WTC11 (cell line): Measurements from ENCODE around the gene PRKAR1B. TPM values are rescaled to one million over a fixed set of nuclear protein-coding genes. Genes with fewer than 3 reads are reported as not detected.

Experiments used
- ATAC-seq: fragments of 200-7000 bp; cut with Tn5 transposase; 2 replicates; pipeline ENCODE4 v1.10.0; 2021; ENCODE audit warnings: mild to moderate bottlenecking, moderate library complexity
- CTCF ChIA-PET: fragments of 300-600 bp; sonication (Branson Sonifier 250); formaldehyde crosslinking; loops from one replicate; lab custom pipeline; 2021; ENCODE audit warnings: antibody characterized with exemption; lab: Charles Lee
- POLR2A ChIA-PET: fragments of 350-600 bp; sonication (Branson Sonifier 250); formaldehyde crosslinking; loops from one replicate; lab custom pipeline; 2021; ENCODE audit warnings: antibody characterized with exemption; lab: Charles Lee
- DNase-seq: peaks from one replicate; pipeline ENCODE4 v3.0.0; 2021; ENCODE audit warnings: low spot score
- H3K27ac Mint-ChIP-seq: 2 replicates; pipeline ENCODE4 v1.8.0; 2021; ENCODE audit warnings: mixed read lengths
- H3K27me3 Mint-ChIP-seq: 2 replicates; pipeline ENCODE4 v1.8.0; 2021; ENCODE audit warnings: low read depth, mild to moderate bottlenecking, moderate library complexity, mixed read lengths
- H3K36me3 Mint-ChIP-seq: 2 replicates; pipeline ENCODE4 v1.8.0; 2021; ENCODE audit warnings: mixed read lengths
- H3K4me1 Mint-ChIP-seq: 2 replicates; pipeline ENCODE4 v1.8.0; 2022; ENCODE audit warnings: mixed read lengths
- H3K4me3 Mint-ChIP-seq: 2 replicates; pipeline ENCODE4 v1.8.0; 2021; ENCODE audit warnings: mild to moderate bottlenecking, moderate library complexity, mixed read lengths
- H3K9me3 Mint-ChIP-seq: 2 replicates; pipeline ENCODE4 v1.8.0; 2021; ENCODE audit warnings: mixed read lengths
- ARID4B ChIP-seq: sonication (generic); formaldehyde crosslinking; IDR thresholded peaks from 2 replicates; pipeline ENCODE4 v1.8.0; 2023; ENCODE audit warnings: missing genetic modification reagents, mild to moderate bottlenecking, borderline replicate concordance
- ATF2 ChIP-seq: sonication (generic); formaldehyde crosslinking; IDR thresholded peaks from 2 replicates; pipeline ENCODE4 v1.8.1; 2022; ENCODE audit warnings: low read depth, missing genetic modification reagents, borderline replicate concordance
- CREB1 ChIP-seq: sonication (generic); formaldehyde crosslinking; IDR thresholded peaks from 2 replicates; pipeline ENCODE4 v1.8.0; 2023; ENCODE audit warnings: mild to moderate bottlenecking, missing genetic modification reagents
- E2F5 ChIP-seq: sonication (generic); formaldehyde crosslinking; IDR thresholded peaks from 2 replicates; pipeline ENCODE4 v1.8.1; 2022; ENCODE audit warnings: mild to moderate bottlenecking, moderate library complexity, missing genetic modification reagents
- ELF4 ChIP-seq: sonication (generic); formaldehyde crosslinking; IDR thresholded peaks from 2 replicates; pipeline ENCODE4 v1.8.1; 2022; ENCODE audit warnings: low read depth, mild to moderate bottlenecking, moderate library complexity, missing genetic modification reagents
- FOXP4 ChIP-seq: sonication (generic); formaldehyde crosslinking; IDR thresholded peaks from 2 replicates; pipeline ENCODE4 v1.8.0; 2022; ENCODE audit warnings: mild to moderate bottlenecking, missing genetic modification reagents
- IRF2 ChIP-seq: sonication (generic); formaldehyde crosslinking; IDR thresholded peaks from 2 replicates; pipeline ENCODE4 v1.8.0; 2022; ENCODE audit warnings: low read depth, missing genetic modification reagents, borderline replicate concordance
- NR1H2 ChIP-seq: sonication (generic); formaldehyde crosslinking; IDR thresholded peaks from 2 replicates; pipeline ENCODE4 v1.9.0; 2021; ENCODE audit warnings: mild to moderate bottlenecking, moderate library complexity, missing genetic modification reagents
- NR3C1 ChIP-seq: sonication (generic); formaldehyde crosslinking; conservative IDR thresholded peaks from 2 replicates; pipeline ENCODE4 v1.8.1; 2023; ENCODE audit warnings: low read depth, mild to moderate bottlenecking, missing genetic modification reagents
- SMAD4 ChIP-seq: sonication (generic); formaldehyde crosslinking; IDR thresholded peaks from 2 replicates; pipeline ENCODE4 v1.8.0; 2022; ENCODE audit warnings: mild to moderate bottlenecking, missing genetic modification reagents
- TCF7 ChIP-seq: sonication (generic); formaldehyde crosslinking; IDR thresholded peaks from 2 replicates; pipeline ENCODE4 v1.8.0; 2022; ENCODE audit warnings: mild to moderate bottlenecking, low read depth, missing genetic modification reagents, moderate library complexity
- USF2 ChIP-seq: sonication (generic); formaldehyde crosslinking; IDR thresholded peaks from 2 replicates; pipeline ENCODE4 v1.8.1; 2023; ENCODE audit warnings: mild to moderate bottlenecking, missing genetic modification reagents, moderate library complexity
- ZNF263 ChIP-seq: sonication (generic); formaldehyde crosslinking; IDR thresholded peaks from 2 replicates; pipeline ENCODE4 v1.8.1; 2022; ENCODE audit warnings: low read depth, mild to moderate bottlenecking, moderate library complexity, missing genetic modification reagents
- ZNF281 ChIP-seq: sonication (generic); formaldehyde crosslinking; IDR thresholded peaks from 2 replicates; pipeline ENCODE4 v1.8.0; 2023; ENCODE audit warnings: mild to moderate bottlenecking, missing genetic modification reagents
- ZNF423 ChIP-seq: fragments of 250-450 bp; sonication (Bioruptor Pico); IDR thresholded peaks from 2 replicates; pipeline ENCODE4 v2.1.2; 2022; ENCODE audit warnings: mild to moderate bottlenecking, moderate library complexity
- total RNA-seq: library from RNA; stranded (reverse); gene quantifications from 3 replicates; pipeline ENCODE4 v1.2.3, GENCODE V29; 2021

Gene PRKAR1B
- total RNA-seq, 1 experiment from 2014 or later = 43.6 TPM

GRCh38 chr7:519484-520390 is 207.3 kb downstream of the PRKAR1B start, which contains the start of gene PDGFA (continued):
- peak; percentile 19; the same call in 1 of the 2 replicates for TF ChIP-seq ARID4B (CRISPR knock-in tag)

- DNase-seq (peak; percentile 65), ATAC-seq (no peak)
- Mint-ChIP-seq H3K27me3 (peaks cover 35% of the 10 kb centered on the region), H3K9me3 (no peaks in the 10 kb centered on the region), H3K36me3 (peaks cover 3% of the 10 kb centered on the region; the same call in 1 of the 2 replicates), H3K27ac (no peak overlapping the region), H3K4me1 (peaks cover 28% of the 10 kb centered on the region), H3K4me3 (peak overlapping the region; percentile 89)
- POLR2A ChIA-PET = interaction anchor here (0.7 kb wide), 1 partner anchor 66 kb away, joined by 3 read pairs; no protein-coding TSS in a partner anchor
- CTCF ChIA-PET = no interaction called here
- TF ChIP-seq ZNF423 (CRISPR knock-in tag) = peak; percentile 47; the same call in 1 of the 2 replicates
- no peak for TF ChIP-seq IRF2
- TF ChIP-seq ZNF263 (CRISPR knock-in tag) = peak; percentile 83
- no peak for TF ChIP-seq USF2 (CRISPR knock-in tag)
- no peak for TF ChIP-seq TCF7 (CRISPR knock-in tag)
- peak; percentile 63; the same call in 1 of the 2 replicates for TF ChIP-seq FOXP4 (CRISPR knock-in tag)
- no peak for TF ChIP-seq CREB1 (CRISPR knock-in tag)
- TF ChIP-seq SMAD4 (CRISPR knock-in tag) = no peak
- TF ChIP-seq ZNF281 (CRISPR knock-in tag) = peak; percentile 24; the same call in 1 of the 2 replicates
- TF ChIP-seq ELF4 (CRISPR knock-in tag) = no peak
- no peak for TF ChIP-seq ATF2 (CRISPR knock-in tag)
- TF ChIP-seq NR1H2 = no peak
- TF ChIP-seq E2F5 (CRISPR knock-in tag) = no peak
- TF ChIP-seq NR3C1 = no peak
Measured at GRCh38 chr7:518630-519483, 208.2 kb downstream of the PRKAR1B start.
